HFF-Myc (cell line): ENCODE results near the gene SLC2A8.

ENCODE experiments used
- DNase-seq: peaks from one replicate; pipeline ENCODE4 v3.0.0-alpha.2; 2011; ENCODE audit warnings: low read depth; ENCODE audit errors: extremely low read depth
- H3K4me3 ChIP-seq: replicated peaks from 2 replicates; pipeline ENCODE4 v1.5.1; 2011; ENCODE audit warnings: low read depth, mild to moderate bottlenecking, control low read depth, low read length
- TF ChIP-seq, protein P1 (sequence below): IDR thresholded peaks from 2 replicates; pipeline ENCODE4 v1.5.1; 2012; ENCODE audit warnings: mild to moderate bottlenecking, low read depth, low read length, control low read depth; ENCODE audit errors: missing control alignments

SLC2A8 gene

DNA sequence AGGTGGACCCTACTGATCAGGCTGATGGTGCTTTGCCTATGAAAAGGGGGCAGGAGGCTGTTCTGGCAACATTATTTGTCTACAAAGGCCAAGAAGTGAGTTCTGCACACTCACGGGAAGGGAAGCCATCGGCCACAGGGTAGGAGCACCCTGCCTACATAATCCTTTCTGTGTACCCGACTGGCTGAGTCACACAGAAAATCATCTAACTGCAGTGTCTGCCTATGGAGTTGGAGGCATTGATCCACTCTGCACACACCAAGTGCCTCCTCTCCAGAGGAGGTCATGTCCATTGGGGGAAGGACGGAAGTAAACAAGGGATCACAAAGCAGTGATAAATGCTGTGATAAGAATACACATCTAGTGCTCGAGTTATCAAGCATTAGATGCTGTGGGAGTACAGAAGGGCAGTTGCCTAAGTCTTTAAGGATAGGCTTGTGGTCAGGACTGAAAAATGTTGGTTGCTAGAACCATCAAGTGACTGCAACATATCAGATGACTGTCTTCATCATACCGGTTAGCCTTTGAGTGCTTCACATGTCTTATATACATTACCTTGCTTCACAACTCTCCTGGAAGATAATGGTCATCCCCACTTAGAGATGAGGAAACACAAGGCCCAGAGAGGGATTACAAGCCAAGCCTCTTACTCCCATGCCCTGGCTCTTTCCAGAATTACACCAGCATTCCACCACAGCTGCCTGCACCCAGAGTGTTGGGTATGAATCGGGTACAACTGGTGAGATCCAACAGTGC, 1.3 kb upstream of the SLC2A8 start:
- H3K4me3 ChIP-seq = no peak overlapping the region
- TF ChIP-seq, protein P1, sequence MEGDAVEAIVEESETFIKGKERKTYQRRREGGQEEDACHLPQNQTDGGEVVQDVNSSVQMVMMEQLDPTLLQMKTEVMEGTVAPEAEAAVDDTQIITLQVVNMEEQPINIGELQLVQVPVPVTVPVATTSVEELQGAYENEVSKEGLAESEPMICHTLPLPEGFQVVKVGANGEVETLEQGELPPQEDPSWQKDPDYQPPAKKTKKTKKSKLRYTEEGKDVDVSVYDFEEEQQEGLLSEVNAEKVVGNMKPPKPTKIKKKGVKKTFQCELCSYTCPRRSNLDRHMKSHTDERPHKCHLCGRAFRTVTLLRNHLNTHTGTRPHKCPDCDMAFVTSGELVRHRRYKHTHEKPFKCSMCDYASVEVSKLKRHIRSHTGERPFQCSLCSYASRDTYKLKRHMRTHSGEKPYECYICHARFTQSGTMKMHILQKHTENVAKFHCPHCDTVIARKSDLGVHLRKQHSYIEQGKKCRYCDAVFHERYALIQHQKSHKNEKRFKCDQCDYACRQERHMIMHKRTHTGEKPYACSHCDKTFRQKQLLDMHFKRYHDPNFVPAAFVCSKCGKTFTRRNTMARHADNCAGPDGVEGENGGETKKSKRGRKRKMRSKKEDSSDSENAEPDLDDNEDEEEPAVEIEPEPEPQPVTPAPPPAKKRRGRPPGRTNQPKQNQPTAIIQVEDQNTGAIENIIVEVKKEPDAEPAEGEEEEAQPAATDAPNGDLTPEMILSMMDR = no peak
- no peak for DNase-seq

DNA sequence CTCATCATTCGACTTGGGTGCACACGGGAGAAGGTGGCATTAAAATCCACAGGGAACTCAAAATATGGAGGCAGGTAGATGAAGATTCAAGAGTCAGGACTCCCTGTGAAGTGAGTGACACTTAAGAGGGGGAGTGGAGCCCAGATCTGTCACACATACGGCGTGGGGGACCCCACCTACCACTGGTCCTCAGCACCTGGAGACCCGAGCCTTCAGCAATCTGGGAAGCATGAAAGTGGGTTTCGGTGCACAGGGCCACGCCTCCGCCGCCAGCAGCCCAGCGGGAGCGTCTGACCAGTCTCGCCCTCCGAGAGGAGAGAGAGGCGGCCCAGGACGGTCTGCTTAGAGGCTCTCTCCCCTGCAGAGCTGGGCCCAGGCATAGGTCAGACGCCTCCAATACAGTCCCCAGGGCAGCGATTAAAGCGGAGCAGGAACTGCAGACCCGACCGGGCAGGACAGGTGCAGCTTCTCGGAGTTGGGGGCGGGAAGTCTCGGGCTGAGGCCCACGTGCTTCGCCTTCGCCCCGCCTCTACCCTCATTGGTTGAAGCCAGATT, 639 bp upstream of the SLC2A8 start:
- TF ChIP-seq, protein P1 = no peak
- H3K4me3 ChIP-seq = peak overlapping the region; percentile 55
- no peak for DNase-seq

DNA sequence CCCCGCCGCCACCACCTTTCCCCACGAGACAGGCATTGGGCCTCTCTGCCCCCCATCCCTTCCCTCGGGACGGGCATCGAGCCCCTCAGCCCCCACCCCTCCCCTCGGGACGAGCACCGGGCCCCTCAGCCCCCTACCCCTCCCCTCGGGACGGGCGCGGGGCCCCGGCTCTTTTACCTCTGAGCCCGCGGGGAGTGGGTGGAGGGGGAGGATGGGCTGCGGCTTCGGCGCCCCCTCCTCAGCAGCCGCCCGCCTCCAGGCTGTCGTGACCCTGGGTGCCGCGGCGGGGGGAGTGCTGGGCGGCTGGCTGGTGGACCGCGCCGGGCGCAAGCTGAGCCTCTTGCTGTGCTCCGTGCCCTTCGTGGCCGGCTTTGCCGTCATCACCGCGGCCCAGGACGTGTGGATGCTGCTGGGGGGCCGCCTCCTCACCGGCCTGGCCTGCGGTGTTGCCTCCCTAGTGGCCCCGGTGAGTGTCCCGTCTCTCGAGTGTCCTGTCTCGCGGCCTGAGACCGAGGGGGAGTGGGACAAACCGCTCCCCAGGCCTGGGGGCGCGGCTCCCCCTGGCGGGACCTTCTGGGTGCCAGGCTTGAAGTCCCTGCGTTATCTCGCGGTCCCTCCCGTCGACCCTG, 791 bp downstream of the SLC2A8 start:
- peak overlapping the region; percentile 55 for H3K4me3 ChIP-seq
- TF ChIP-seq, protein P1 = peak; percentile 58
- DNase-seq = no peak

DNA sequence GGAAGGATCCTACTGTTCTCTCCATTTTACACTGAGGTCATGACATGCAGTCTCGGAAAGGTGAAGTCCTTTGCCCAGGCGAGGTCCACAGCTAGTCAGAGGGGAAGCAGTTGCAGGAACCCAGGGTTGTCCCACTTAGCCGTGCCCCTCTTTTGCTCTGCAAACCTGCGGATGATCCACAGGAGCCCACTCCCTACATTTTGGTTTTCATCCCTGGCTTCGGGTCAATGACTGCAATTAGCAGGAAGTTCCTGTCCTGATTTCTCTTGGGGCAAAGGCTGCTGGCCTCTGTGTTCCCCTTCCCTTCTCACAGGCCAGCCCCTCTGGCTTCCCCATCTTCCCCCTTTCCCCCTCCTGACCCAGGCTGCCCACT, 1.3 kb downstream of the SLC2A8 start:
- DNase-seq = no peak
- TF ChIP-seq, protein P1 = no peak
- peak overlapping the region; percentile 55 for H3K4me3 ChIP-seq

DNA sequence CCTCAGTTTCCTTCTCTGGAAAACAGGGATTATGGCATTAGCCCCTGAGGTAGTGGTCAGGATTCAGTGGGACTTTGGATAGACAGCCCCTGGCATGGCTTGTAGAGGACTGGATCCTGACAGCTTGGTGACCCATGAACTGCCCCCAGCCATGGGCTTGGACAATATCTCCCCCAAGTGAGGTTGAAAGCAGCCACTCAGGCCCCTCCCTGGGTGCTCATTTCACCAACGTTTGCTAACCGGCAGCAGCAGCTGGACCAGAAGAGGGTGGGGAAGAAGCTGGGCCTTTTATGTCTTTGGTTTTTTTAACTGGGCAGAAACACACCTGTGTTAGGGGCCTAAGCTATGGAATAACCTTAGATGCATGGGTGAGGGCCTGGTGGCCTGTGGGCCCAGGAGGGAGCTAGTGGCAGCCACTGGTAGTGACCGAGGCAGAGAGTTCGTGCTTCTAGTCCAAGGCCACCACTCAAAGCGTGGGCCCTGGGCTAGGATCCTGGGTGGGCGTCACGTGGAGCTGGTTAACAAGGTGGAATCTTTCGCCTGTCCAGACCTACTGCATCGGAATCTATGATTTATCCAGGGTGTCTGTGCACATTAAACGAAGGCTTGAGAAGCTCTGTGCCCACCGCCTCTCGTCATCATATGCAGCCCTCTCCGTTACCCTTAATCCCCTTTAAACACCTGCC, 1.9 kb downstream of the SLC2A8 start:
- no peak overlapping the region for H3K4me3 ChIP-seq
- TF ChIP-seq, protein P1 = no peak
- DNase-seq = no peak

DNA sequence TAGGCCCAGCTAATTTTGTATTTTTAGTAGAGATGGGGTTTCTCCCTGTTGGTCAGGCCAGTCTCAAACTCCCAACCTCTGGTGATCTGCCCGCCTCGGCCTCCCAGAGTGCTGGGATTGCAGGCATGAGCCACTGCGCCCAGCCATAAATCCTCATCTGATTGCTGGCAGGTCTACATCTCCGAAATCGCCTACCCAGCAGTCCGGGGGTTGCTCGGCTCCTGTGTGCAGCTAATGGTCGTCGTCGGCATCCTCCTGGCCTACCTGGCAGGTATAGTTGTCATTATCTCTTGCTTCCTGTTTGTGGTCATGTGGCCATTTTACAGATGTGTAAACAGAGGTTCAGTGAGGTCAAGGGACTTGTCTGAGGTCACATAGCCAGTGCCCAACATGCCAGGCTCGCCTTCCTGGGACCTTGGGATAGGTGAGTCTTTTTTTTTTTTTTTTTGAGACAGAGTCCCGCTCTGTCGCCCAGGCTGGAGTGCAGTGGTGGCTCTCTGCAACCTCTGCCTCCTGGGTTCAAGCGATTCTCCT, 2.8 kb downstream of the SLC2A8 start:
- DNase-seq = no peak
- no peak overlapping the region for H3K4me3 ChIP-seq
- TF ChIP-seq, protein P1 = no peak
